ENCODE measurements around the gene PDK4. TPM values are rescaled to one million over a fixed set of nuclear protein-coding genes. Genes with fewer than 3 reads are reported as not detected.

The PDK4 gene
- total and polyA plus RNA-seq, 10 of the 15 experiments (the other 5 are each of a cell fraction or from before 2014, with no cell fraction given) = 0.03 to 0.46 TPM; not detected in 8

DNA sequence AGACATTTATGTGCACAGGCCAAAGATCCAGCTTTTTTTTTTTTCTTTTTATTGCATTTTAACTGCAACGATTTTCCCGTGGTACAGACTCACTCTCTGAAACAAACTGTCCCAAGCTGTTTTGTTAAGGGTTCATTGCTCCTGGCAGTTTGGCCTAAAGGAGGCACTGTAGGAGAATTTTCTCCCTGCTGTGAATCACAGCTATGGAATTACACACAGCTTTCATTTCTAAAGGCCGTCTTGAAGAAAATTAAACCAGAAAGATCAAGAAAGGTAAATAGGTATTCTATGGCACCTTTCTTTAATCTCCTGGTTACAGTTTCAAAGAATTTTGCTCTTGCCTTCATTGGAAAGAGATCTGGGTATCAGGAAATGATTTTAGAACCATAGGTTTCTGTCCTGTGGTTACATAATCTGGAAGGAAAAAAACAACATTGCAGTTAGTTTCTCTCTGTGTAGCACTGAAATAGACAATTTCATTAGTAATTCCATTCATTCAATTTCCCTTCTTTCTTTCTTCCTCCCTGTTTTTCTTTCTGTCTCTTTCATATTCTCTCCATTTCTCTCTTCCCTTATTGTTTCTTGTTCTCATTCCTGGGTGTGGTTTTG lies 51.2 kb downstream of the PDK4 start:
- in situ Hi-C loops (cut with MboI) = no loop called here
- Histone ChIP-seq H3K36me3 (ENCODE audit: control insufficient read depth in 2 of 2, insufficient read depth in 2 of 2, low read length in 1 of 2) (no peaks in the 10 kb centered on the region), H3K27me3 (replicated peaks in 1 of 2; ENCODE audit: control insufficient read depth in 2 of 2, insufficient read depth in 2 of 2, low read length in 1 of 2) (no peaks in the 10 kb centered on the region; a peak in 1 of 4 replicates), H3K4me1 (ENCODE audit: control insufficient read depth, insufficient read depth, low read length) (no peaks in the 10 kb centered on the region), H3K27ac (ENCODE audit: control insufficient read depth, insufficient read depth) (no peak overlapping the region), H3K9ac (ENCODE audit: control insufficient read depth, insufficient read depth, low read length) (no peak overlapping the region), H2AFZ (ENCODE audit: control insufficient read depth, low read depth, low read length) (no peak overlapping the region), H4K20me1 (ENCODE audit: control insufficient read depth, insufficient read depth) (no peaks in the 10 kb centered on the region), H3K4me2 (ENCODE audit: control insufficient read depth, insufficient read depth) (no peak overlapping the region), H3K4me3 (no peak overlapping the region), H3K79me2 (ENCODE audit: control insufficient read depth, insufficient read depth, low read length) (no peaks in the 10 kb centered on the region), H3K9me3 (replicated peaks; ENCODE audit: control insufficient read depth, insufficient read depth, low read length) (no peaks in the 10 kb centered on the region)
- SMC1A ChIA-PET (ENCODE audit: uncharacterized antibody, unreplicated experiment) = interaction anchor here (0.8 to 23.7 kb wide), 10 partner anchors 12 to 156 kb away, joined by 3 to 448 read pairs (median 4); no protein-coding TSS in a partner anchor
- FAIRE-seq (no peak), ATAC-seq (peak; percentile 47; the same call in 1 of the 3 replicates), DNase-seq (ENCODE audit: low read depth, low spot score) (no peak)
- RAD21 ChIA-PET (ENCODE audit: unreplicated experiment) = interaction anchor here (0.8 to 8.1 kb wide), 6 partner anchors 16 to 144 kb away, joined by 4 to 81 read pairs (median 6); no protein-coding TSS in a partner anchor
- POLR2A ChIA-PET = interaction anchor here (1.0 kb wide), 1 partner anchor 16 kb away, joined by 4 read pairs; no protein-coding TSS in a partner anchor
- WGBS (ENCODE audit: insufficient coverage, insufficient replicate concordance, low lambda C conversion rate, missing lambda C conversion rate) = 56% methylated on average over 3 of the region's 3 CpGs
- no TSS peak for BruUV-seq (replicated peaks)
- TF ChIP-seq SKIL (IDR thresholded peaks at IDR 0.05; ENCODE audit: low read depth, poor library complexity, severe bottlenecking) = no peak
- TF ChIP-seq SMC3 (IDR thresholded peaks at IDR 0.05; ENCODE audit: borderline replicate concordance, low read length) = peak; percentile 25; the same call in 1 of the 2 replicates
- peak; percentile 14 to 38 (median 32); a peak in 4 of 6 replicates for TF ChIP-seq CTCF (IDR thresholded peaks at IDR 0.05 in 2 of 3, conservative IDR thresholded peaks at IDR 0.05 in 1 of 3; ENCODE audit: control insufficient read depth in 2 of 3, extremely low read depth in 1 of 3, insufficient read depth in 1 of 3, low read depth in 3 of 3, low read length in 3 of 3)
- TF ChIP-seq, protein P1, sequence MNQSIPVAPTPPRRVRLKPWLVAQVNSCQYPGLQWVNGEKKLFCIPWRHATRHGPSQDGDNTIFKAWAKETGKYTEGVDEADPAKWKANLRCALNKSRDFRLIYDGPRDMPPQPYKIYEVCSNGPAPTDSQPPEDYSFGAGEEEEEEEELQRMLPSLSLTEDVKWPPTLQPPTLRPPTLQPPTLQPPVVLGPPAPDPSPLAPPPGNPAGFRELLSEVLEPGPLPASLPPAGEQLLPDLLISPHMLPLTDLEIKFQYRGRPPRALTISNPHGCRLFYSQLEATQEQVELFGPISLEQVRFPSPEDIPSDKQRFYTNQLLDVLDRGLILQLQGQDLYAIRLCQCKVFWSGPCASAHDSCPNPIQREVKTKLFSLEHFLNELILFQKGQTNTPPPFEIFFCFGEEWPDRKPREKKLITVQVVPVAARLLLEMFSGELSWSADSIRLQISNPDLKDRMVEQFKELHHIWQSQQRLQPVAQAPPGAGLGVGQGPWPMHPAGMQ (IDR thresholded peaks at IDR 0.05; ENCODE audit: borderline replicate concordance) = no peak
- TF ChIP-seq RAD21 (IDR thresholded peaks at IDR 0.05; ENCODE audit: insufficient read depth, low read depth, low read length) = peak; percentile 48
- CTCF ChIA-PET = interaction anchor here (0.6 to 11.4 kb wide), 14 partner anchors 12 to 326 kb away, joined by 3 to 146 read pairs (median 4); no protein-coding TSS in a partner anchor
- intact Hi-C loops (cut with micrococcal nuclease; ENCODE audit: unreplicated experiment) = no loop called here

Measured in GM12878 (cell line).